H4 (cell line): ENCODE measurements around the gene OTUD3. TPM values are rescaled to one million over a fixed set of nuclear protein-coding genes. Genes with fewer than 3 reads are reported as not detected.
"Not testable (repeated sequence)": the region's sequence is repeated elsewhere in the genome, so short reads cannot be mapped to it uniquely, and the experiment has no call there.

Source experiments
- DNase-seq: peaks from one replicate; pipeline ENCODE4 v3.0.0-alpha.2; 2015; ENCODE audit warnings: low spot score
- total RNA-seq: library from RNA; depleted of rRNA; stranded (reverse); fragments of >200 nt; shearing (Covaris generic); gene quantifications from 2 replicates; pipeline ENCODE4 v1.2.3, GENCODE V29; 2014

The OTUD3 gene
- total RNA-seq, 1 experiment from 2014 or later = 1.6 TPM

GRCh38 chr1:19918057-19918456, 35.9 kb downstream of the OTUD3 start:
- DNase-seq = peak; percentile 54

GRCh38 chr1:19920132-19920710, 38.0 kb downstream of the OTUD3 start:
- DNase-seq = no peak

- no peak for DNase-seq
Measured at GRCh38 chr1:19921310-19921709, 39.1 kb downstream of the OTUD3 start.

GRCh38 chr1:19922015-19922688, 40.0 kb downstream of the OTUD3 start:
- no peak for DNase-seq

- DNase-seq = no peak
Measured at GRCh38 chr1:19923137-19923952, 41.1 kb downstream of the OTUD3 start, which contains the start of gene PLA2G2E. Gene PLA2G2E (minus strand): TSS chr1:19923617. CDS start chr1:19923559, 58 bp downstream.

GRCh38 chr1:19923953-19924346, 41.8 kb downstream of the OTUD3 start:
- DNase-seq = no peak

- peak; percentile 37 for DNase-seq
Measured at GRCh38 chr1:19925342-19926070, 43.3 kb downstream of the OTUD3 start.

GRCh38 chr1:19926296-19927129, 44.3 kb downstream of the OTUD3 start:
- DNase-seq = no peak

- not testable (repeated sequence) for DNase-seq
Measured at GRCh38 chr1:19927130-19927421, 44.9 kb downstream of the OTUD3 start.

GRCh38 chr1:19932866-19933265, 50.7 kb downstream of the OTUD3 start:
- DNase-seq = no peak

- no peak for DNase-seq
Measured at GRCh38 chr1:19934336-19934735, 52.1 kb downstream of the OTUD3 start.

GRCh38 chr1:19936061-19936750, 54.0 kb downstream of the OTUD3 start:
- no peak for DNase-seq

- no peak for DNase-seq
Measured at GRCh38 chr1:19938472-19938871, 56.3 kb downstream of the OTUD3 start.

- no peak for DNase-seq
Measured at GRCh38 chr1:19940486-19941205, 58.5 kb downstream of the OTUD3 start.

GRCh38 chr1:19941206-19941568, 59.0 kb downstream of the OTUD3 start:
- DNase-seq = no peak

- no peak for DNase-seq
Measured at GRCh38 chr1:19942088-19942487, 59.9 kb downstream of the OTUD3 start.

GRCh38 chr1:19942657-19943056, 60.5 kb downstream of the OTUD3 start:
- DNase-seq = no peak

GRCh38 chr1:19945914-19946313, 63.7 kb downstream of the OTUD3 start:
- DNase-seq = no peak

GRCh38 chr1:19946331-19946751, 64.1 kb downstream of the OTUD3 start:
- DNase-seq = no peak

- no peak for DNase-seq
Measured at GRCh38 chr1:19946971-19947370, 64.8 kb downstream of the OTUD3 start.
